AG09309 (cell line): ENCODE results near the gene DNAH14.

Experiments
- DNase-seq: peaks from one replicate; pipeline ENCODE4 v3.0.0-alpha.2; 2010; ENCODE audit warnings: low read depth
- H3K4me3 ChIP-seq: 2 replicates; pipeline ENCODE4 v1.5.1; 2011; ENCODE audit warnings: mild to moderate bottlenecking, low read depth, low read length, moderate library complexity; ENCODE audit not compliant: control insufficient read depth
- CTCF ChIP-seq: IDR thresholded peaks from 2 replicates; pipeline ENCODE4 v1.5.1; 2011; ENCODE audit warnings: mild to moderate bottlenecking, low read depth, low read length, inconsistent platforms; ENCODE audit not compliant: insufficient read depth, control insufficient read depth; ENCODE audit errors: missing control alignments

DNAH14 gene

GRCh38 chr1:224894915-224895314, 34.6 kb upstream of the DNAH14 start:
- TF ChIP-seq CTCF = peak; percentile 35
- no peak overlapping the region for H3K4me3 ChIP-seq
- no peak for DNase-seq

DNA sequence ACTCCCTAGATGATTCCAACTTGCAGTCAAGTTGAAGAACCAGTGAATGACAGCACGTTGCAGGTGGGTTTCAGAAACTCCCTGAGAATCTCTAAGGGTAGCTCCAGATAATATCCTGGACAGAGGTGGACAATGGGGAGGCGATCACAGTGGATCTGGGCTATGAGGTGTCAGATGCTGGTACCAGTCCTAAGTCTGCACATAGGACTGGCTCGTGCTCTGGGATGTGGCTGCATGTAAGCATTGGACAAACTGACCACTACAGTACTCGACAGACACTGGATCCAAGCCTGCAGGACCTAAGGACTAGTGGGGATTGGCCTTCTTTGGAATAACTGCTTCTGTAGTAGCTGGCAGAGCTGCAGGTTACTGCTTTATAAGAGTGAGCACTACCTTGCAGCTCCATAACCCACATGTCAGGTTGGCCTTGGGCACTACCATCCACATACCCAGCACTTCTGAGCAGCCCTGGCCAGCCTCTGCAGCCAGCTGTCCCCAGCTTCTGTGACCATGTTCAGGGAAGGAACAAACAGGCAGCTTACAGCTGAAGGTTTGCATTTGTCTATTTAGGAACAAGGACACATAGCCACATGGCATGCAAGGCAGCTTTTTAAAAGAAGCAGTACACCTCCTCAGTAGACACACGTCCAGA, 33.2 kb upstream of the DNAH14 start:
- H3K4me3 ChIP-seq = no peak overlapping the region
- no peak for DNase-seq
- no peak for TF ChIP-seq CTCF

- no peak for DNase-seq
- no peak for TF ChIP-seq CTCF
- H3K4me3 ChIP-seq = no peak overlapping the region
Measured at GRCh38 chr1:224897529-224898327, 31.7 kb upstream of the DNAH14 start.

- no peak for DNase-seq
- no peak overlapping the region for H3K4me3 ChIP-seq
- TF ChIP-seq CTCF = no peak
Measured at GRCh38 chr1:224898937-224899336, 30.5 kb upstream of the DNAH14 start.

DNA sequence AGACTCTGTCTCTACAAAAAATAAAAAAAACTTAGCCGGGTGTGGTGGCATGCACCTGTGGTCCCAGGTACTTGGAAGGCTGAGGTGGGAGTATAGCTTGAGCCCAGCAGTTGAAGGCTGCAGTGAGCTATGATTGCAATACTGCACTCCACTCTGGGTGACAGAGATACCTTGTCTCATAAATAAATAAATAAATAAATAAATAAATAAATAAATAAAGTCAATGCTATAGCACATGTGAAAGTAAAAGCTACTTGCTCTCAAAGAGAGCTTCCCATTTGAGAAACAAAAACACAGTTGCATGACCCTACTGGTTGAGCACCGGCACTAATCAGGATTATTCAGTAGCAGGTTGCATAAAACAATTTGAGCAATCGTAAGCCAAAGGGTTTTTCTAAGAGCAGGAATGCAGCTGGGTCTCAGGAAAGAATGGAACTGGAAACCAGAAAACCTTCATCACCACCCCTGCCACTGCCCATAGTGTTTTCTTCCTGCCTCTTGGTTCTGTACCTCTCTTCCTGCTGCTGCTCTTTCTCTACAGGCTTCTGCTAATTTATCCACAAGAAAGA, 29.3 kb upstream of the DNAH14 start:
- DNase-seq = no peak
- no peak overlapping the region for H3K4me3 ChIP-seq
- TF ChIP-seq CTCF = no peak

- no peak for DNase-seq
- no peak for TF ChIP-seq CTCF
Measured at GRCh38 chr1:224901087-224901810, 28.2 kb upstream of the DNAH14 start.

More at GRCh38 chr1:224901087-224901810, 28.2 kb upstream of the DNAH14 start:
- H3K4me3 ChIP-seq = no peak overlapping the region
